ENCODE data around the gene DOK6. TPM values are rescaled to one million over a fixed set of nuclear protein-coding genes. Genes with fewer than 3 reads are reported as not detected.
A peak's percentile ranks its signal among the peaks of the same experiment; 100 is the strongest.

The DOK6 gene
- total and polyA plus RNA-seq, 2 of the 13 experiments (the other 11 are each of a cell fraction or from before 2014, with no cell fraction given), result 17.0 to 17.2 TPM

DNA sequence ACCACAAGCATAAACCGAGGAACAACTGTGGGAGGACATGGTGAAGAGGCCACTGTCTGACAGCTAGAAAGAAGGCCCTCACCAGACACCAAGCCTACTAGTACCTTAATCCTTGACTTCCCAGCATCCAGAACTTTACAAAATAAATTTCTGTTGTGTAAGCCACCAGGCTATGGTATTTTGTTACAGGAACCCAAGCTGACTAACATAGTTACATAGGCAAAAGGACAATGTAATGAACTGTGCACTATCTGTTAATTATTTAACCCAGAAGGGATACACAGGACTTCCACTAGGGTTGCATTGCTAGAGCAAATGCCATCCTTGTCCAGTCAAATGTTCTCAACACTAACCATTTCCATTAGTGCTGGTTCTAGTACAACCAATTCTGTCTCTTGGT, 47.7 kb upstream of the DOK6 start (continued):
- TF ChIP-seq CEBPB (IDR thresholded peaks at IDR 0.05; ENCODE audit: borderline replicate concordance, low read depth, low read length) (0 out of 2 replicates have a peak, but pooled peaks have one; percentile 35), TEAD3 (CRISPR knock-in tag; optimal IDR thresholded peaks at IDR 0.05; ENCODE audit: borderline replicate concordance) (peak; percentile 77), ZNF317 (CRISPR knock-in tag; IDR thresholded peaks at IDR 0.05) (no peak), KLF16 (CRISPR knock-in tag; IDR thresholded peaks at IDR 0.05) (0 out of 4 replicates have a peak, but pooled peaks of 1 of the 2 experiments have one; percentile 57), ZFP36L2 (CRISPR knock-in tag; IDR thresholded peaks at IDR 0.05) (no peak), POLR2A (IDR thresholded peaks at IDR 0.05; ENCODE audit: insufficient read depth in 1 of 2, low read depth in 2 of 2, low read length in 2 of 2) (no peak), ZNF572 (CRISPR knock-in tag; IDR thresholded peaks at IDR 0.05) (no peak), TBX3 (IDR thresholded peaks at IDR 0.05; ENCODE audit: borderline replicate concordance) (0 out of 2 replicates have a peak, but pooled peaks have one; percentile 25), ZNF501 (CRISPR knock-in tag; IDR thresholded peaks at IDR 0.05) (0 out of 2 replicates have a peak, but pooled peaks have one; percentile 17), HNF4A (CRISPR knock-in tag; IDR thresholded peaks at IDR 0.05) (peak; percentile 61; the same call in 1 of the 2 replicates), THAP11 (CRISPR knock-in tag; IDR thresholded peaks at IDR 0.05) (no peak), ZNF83 (CRISPR knock-in tag; IDR thresholded peaks at IDR 0.05; ENCODE audit: borderline replicate concordance) (no peak), ARNTL (CRISPR knock-in tag; IDR thresholded peaks at IDR 0.05) (no peak), POGZ (CRISPR knock-in tag; IDR thresholded peaks at IDR 0.05) (peak; percentile 85), RELA (CRISPR knock-in tag; IDR thresholded peaks at IDR 0.05) (no peak), PCBP1 (IDR thresholded peaks at IDR 0.05; ENCODE audit: borderline replicate concordance, low read depth, low read length) (no peak), ZNF644 (CRISPR knock-in tag; IDR thresholded peaks at IDR 0.05; ENCODE audit: low read depth) (peak; percentile 97), ZNF354B (CRISPR knock-in tag; IDR thresholded peaks at IDR 0.05) (no peak), MIXL1 (CRISPR knock-in tag; IDR thresholded peaks at IDR 0.05) (peak; percentile 89), YEATS4 (CRISPR knock-in tag; IDR thresholded peaks at IDR 0.05; ENCODE audit: borderline replicate concordance) (no peak), PHF20 (CRISPR knock-in tag; IDR thresholded peaks at IDR 0.05) (no peak), CC2D1A (CRISPR knock-in tag; IDR thresholded peaks at IDR 0.05) (0 out of 2 replicates have a peak, but pooled peaks have one; percentile 69), ZNF251 (CRISPR knock-in tag; IDR thresholded peaks at IDR 0.05) (no peak)
- TF ChIP-seq, protein P1, sequence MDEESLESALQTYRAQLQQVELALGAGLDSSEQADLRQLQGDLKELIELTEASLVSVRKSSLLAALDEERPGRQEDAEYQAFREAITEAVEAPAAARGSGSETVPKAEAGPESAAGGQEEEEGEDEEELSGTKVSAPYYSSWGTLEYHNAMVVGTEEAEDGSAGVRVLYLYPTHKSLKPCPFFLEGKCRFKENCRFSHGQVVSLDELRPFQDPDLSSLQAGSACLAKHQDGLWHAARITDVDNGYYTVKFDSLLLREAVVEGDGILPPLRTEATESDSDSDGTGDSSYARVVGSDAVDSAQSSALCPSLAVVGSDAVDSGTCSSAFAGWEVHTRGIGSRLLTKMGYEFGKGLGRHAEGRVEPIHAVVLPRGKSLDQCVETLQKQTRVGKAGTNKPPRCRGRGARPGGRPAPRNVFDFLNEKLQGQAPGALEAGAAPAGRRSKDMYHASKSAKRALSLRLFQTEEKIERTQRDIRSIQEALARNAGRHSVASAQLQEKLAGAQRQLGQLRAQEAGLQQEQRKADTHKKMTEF (CRISPR knock-in tag; IDR thresholded peaks at IDR 0.05), result peak; percentile 72
- TF ChIP-seq, protein P2, sequence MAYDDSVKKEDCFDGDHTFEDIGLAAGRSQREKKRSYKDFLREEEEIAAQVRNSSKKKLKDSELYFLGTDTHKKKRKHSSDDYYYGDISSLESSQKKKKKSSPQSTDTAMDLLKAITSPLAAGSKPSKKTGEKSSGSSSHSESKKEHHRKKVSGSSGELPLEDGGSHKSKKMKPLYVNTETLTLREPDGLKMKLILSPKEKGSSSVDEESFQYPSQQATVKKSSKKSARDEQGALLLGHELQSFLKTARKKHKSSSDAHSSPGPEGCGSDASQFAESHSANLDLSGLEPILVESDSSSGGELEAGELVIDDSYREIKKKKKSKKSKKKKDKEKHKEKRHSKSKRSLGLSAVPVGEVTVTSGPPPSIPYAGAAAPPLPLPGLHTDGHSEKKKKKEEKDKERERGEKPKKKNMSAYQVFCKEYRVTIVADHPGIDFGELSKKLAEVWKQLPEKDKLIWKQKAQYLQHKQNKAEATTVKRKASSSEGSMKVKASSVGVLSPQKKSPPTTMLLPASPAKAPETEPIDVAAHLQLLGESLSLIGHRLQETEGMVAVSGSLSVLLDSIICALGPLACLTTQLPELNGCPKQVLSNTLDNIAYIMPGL (CRISPR knock-in tag; IDR thresholded peaks at IDR 0.05; ENCODE audit: borderline replicate concordance in 1 of 2, low read depth in 1 of 2), result 0 out of 4 replicates have a peak, but pooled peaks of 1 of the 2 experiments have one; percentile 31
- TF ChIP-seq, protein P3, sequence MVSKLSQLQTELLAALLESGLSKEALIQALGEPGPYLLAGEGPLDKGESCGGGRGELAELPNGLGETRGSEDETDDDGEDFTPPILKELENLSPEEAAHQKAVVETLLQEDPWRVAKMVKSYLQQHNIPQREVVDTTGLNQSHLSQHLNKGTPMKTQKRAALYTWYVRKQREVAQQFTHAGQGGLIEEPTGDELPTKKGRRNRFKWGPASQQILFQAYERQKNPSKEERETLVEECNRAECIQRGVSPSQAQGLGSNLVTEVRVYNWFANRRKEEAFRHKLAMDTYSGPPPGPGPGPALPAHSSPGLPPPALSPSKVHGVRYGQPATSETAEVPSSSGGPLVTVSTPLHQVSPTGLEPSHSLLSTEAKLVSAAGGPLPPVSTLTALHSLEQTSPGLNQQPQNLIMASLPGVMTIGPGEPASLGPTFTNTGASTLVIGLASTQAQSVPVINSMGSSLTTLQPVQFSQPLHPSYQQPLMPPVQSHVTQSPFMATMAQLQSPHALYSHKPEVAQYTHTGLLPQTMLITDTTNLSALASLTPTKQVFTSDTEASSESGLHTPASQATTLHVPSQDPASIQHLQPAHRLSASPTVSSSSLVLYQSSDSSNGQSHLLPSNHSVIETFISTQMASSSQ (IDR thresholded peaks at IDR 0.05; ENCODE audit: low read depth), result peak; percentile 87
- TF ChIP-seq, protein P3 (CRISPR knock-in tag; IDR thresholded peaks at IDR 0.05; ENCODE audit: borderline replicate concordance), result peak; percentile 88
